ENCODE data around the gene AGAP1.

AGAP1 gene

DNA sequence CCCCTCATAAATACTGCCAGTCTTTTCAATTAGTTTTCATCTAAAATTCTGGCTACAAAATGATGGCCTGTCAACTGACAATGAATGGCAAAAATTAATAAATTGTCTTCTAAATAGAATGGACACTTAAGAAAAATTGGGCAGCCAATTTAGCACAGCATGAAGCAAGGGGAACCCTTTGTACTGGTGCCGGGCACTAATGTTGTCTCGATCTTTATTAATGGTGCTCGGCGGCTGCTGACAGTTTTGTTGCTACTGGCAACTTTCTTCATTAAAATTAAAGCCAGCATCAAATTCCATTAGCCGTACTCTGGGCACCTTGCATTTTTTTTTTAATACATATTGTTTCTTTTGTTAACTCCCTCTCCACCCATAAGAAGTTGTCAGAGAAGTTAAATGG, 365.0 kb downstream of the AGAP1 start:
- DNase-seq (ENCODE audit: insufficient read length) = no peak
- TF ChIP-seq POLR2A (IDR thresholded peaks at IDR 0.05; ENCODE audit: low read depth, low read length) (no peak), TAF1 (IDR thresholded peaks at IDR 0.05; ENCODE audit: borderline replicate concordance, low read depth, low read length) (no peak)
- FAIRE-seq = no peak

DNA sequence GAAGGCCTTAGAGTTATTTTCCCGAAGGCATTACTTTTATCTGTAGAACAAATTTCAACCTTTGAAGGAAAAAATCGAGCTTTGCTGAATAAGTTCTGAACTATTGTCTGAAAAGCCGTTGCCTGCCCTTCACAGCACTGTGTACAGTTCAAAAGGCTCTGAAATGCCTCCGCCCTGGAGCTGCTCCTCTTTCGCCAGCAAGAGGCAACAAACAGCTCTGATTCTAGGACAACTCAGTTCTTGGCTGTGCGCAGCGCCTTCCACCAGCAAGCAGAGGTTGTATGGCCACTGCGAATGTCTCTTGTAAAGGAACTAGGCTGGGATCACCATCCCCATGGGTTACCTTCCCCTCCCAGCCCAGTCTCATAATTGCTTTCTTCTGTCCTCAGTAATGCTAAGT, 365.8 kb downstream of the AGAP1 start:
- FAIRE-seq (no peak), DNase-seq (ENCODE audit: insufficient read length) (no peak)
- TF ChIP-seq POLR2AphosphoS5 (IDR thresholded peaks at IDR 0.05; ENCODE audit: low read depth, low read length) (no peak), POLR2A (IDR thresholded peaks at IDR 0.05; ENCODE audit: low read depth, low read length) (no peak), TAF1 (IDR thresholded peaks at IDR 0.05; ENCODE audit: borderline replicate concordance, low read depth, low read length) (no peak)

DNA sequence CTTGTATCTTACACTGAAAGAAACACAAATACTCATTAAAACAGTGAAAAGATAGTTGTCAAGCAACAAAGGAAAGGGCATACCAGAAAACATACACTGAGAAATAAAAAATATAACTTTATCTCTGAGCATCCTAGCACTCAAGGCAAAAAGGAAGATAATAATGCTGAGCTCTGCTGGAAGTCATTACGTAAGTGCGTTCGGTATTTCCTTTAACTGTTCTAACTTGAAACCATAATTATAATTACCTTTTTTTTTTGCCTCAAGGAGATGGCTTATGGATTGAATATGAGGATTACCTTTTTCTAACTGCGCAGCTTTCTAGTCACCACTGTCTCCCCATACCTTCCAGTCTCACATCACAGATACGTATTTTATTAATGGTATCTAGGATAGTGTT, 366.3 kb downstream of the AGAP1 start:
- DNase-seq (ENCODE audit: insufficient read length) = no peak
- no peak for FAIRE-seq
- TF ChIP-seq TAF1 (IDR thresholded peaks at IDR 0.05; ENCODE audit: borderline replicate concordance, low read depth, low read length) (no peak), POLR2A (IDR thresholded peaks at IDR 0.05; ENCODE audit: low read depth, low read length) (no peak), POLR2AphosphoS5 (IDR thresholded peaks at IDR 0.05; ENCODE audit: low read depth, low read length) (no peak)

DNA sequence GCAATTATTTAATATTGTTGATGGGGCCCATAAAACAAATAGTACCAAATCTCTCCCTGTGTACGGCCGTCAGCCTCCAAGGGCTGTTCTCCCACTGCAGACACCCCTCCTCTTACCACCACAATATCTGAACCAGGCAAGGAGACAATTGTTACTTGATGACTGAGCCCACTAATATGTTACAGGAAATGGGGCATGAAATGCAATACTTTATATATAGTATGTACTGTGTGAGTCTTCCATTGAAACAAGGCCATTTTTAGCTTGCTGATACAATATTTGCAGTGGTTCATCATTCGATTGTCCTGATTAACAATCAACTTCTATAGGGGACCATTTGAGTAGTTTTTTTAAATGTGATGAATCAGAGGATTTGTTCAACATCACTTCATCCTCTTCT, 367.0 kb downstream of the AGAP1 start:
- TF ChIP-seq TAF1 (IDR thresholded peaks at IDR 0.05; ENCODE audit: borderline replicate concordance, low read depth, low read length) = no peak
- no peak for TF ChIP-seq POLR2AphosphoS5 (IDR thresholded peaks at IDR 0.05; ENCODE audit: low read depth, low read length)
- no peak for TF ChIP-seq POLR2A (IDR thresholded peaks at IDR 0.05; ENCODE audit: low read depth, low read length)
- FAIRE-seq = no peak
- no peak for DNase-seq (ENCODE audit: insufficient read length)

DNA sequence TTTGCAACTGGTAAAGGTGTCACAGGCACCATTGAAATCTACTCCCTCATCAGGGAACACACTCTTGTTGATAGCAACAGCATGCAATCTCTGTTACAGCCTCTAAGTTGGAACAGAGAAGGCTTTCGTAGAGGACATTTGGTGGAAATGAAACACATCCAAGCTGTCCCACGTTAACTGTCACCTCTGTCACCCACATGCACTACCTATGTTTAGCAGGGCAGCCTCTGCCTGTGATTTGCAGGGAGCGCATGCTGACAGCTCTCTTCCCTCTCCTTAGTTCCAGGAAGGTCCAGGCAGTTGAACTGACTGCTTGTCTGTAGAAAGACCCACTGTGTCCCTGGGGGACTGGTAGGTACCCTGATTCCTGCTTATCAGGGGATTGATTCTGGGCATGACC, 367.5 kb downstream of the AGAP1 start:
- TF ChIP-seq POLR2A (IDR thresholded peaks at IDR 0.05; ENCODE audit: low read depth, low read length) (no peak), TAF1 (IDR thresholded peaks at IDR 0.05; ENCODE audit: borderline replicate concordance, low read depth, low read length) (no peak), POLR2AphosphoS5 (IDR thresholded peaks at IDR 0.05; ENCODE audit: low read depth, low read length) (no peak)
- DNase-seq (ENCODE audit: insufficient read length) (no peak), FAIRE-seq (no peak)

DNA sequence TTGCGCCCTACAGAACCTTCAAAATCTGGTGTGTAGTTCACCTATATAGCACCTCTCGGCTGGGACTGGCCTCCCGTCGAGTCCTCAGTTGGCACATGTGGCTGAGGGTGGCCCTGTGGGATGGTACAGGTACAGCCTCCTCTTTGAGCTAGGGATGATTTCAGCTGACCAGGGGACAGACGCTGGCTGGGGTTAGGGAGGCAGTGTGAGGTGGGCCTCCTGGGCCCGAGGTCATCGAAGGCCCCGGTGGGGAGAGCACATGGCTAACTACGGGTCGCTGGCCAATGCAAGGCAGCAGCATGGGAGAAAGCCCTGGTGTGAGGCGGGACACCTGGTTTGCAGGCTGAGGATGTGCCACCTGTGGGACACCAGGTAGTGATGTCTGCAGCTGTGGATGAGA, 369.6 kb downstream of the AGAP1 start:
- no peak for TF ChIP-seq POLR2AphosphoS5 (IDR thresholded peaks at IDR 0.05; ENCODE audit: low read depth, low read length)
- TF ChIP-seq POLR2A (IDR thresholded peaks at IDR 0.05; ENCODE audit: low read depth, low read length) = no peak
- TF ChIP-seq TAF1 (IDR thresholded peaks at IDR 0.05; ENCODE audit: borderline replicate concordance, low read depth, low read length) = no peak
- no peak for DNase-seq (ENCODE audit: insufficient read length)
- FAIRE-seq = no peak

DNA sequence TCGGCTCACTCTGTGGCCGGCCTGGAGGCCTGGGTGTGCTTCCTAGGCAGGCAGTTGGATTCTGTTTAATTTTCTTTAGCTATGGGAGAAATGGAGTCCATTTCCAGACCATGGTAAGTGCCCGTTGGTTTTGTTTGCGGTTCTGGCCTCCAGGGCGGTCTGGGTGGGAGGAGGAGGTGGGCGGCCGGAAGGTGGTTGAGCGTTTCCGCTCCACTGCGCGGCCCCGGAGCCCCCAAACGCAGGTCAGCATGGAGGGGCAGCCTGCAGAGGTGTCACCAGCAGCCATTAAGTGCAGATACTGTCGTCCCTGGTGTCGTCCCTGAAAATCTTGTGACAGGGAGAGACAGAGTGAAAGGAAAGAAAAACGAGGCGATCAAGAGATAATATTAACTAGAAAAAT, 370.5 kb downstream of the AGAP1 start:
- no peak for DNase-seq (ENCODE audit: insufficient read length)
- FAIRE-seq = no peak
- TF ChIP-seq POLR2A (IDR thresholded peaks at IDR 0.05; ENCODE audit: low read depth, low read length) = no peak
- TF ChIP-seq POLR2AphosphoS5 (IDR thresholded peaks at IDR 0.05; ENCODE audit: low read depth, low read length) = no peak
- no peak for TF ChIP-seq TAF1 (IDR thresholded peaks at IDR 0.05; ENCODE audit: borderline replicate concordance, low read depth, low read length)

DNA sequence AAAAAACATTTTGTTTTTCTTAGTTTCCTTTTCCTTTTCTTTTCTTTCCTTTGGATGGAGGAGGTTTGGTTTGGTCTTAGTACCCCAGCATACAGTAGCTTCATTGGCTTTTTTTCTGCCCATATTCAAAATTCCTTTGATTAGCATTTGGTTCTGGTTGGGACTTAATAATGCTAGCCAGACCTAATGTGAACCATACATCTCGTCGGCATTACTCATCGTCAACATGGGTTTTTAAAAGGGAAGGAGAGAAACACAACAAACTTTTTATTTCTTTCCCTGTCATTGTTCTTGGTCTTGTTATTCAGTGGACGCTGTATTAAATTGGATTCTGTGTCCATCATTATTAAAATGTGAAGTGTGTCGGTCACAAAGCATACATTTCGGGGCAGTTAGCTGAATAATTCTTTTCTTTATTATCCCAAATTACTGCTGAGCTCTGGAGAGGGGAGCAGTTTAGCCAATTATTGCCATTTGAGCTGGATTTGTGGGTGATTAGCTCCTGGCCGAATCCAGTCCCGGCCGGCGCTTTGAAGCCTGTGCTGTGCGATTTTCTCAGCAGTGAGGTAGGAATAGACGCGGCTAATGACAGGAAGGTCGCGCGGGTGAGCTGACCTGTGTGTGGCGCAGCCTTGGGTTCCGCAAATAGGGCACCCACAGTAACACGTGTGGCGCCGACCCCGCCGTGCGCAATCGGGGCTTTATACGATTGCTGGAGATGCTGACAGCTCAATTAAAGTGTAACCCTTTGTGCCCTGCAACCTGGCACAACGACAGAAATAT, 371.1 kb downstream of the AGAP1 start:
- no peak for TF ChIP-seq TAF1 (IDR thresholded peaks at IDR 0.05; ENCODE audit: borderline replicate concordance, low read depth, low read length)
- no peak for TF ChIP-seq POLR2AphosphoS5 (IDR thresholded peaks at IDR 0.05; ENCODE audit: low read depth, low read length)
- TF ChIP-seq POLR2A (IDR thresholded peaks at IDR 0.05; ENCODE audit: low read depth, low read length) = no peak
- DNase-seq (ENCODE audit: insufficient read length) (no peak), FAIRE-seq (no peak)

DNA sequence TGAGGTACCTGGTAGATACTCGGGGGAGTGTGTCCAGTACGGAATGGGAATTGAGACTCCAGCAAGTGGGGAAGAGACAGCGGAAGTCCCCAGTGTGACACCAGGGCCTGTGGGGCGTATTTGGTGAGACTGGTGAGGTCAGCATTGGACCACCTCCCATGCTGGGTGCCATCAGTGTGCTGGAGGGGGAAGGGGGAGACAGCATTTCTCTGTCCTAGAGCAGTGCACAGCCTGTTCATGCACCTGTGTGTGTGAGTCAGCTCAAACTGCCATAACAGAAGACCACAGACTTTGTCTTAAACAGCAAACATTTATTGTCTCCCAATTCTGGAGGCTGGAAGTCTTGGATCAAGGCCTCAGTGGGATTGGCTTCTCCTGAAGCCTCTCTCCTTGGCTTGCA, 372.5 kb downstream of the AGAP1 start:
- no peak for FAIRE-seq
- no peak for DNase-seq (ENCODE audit: insufficient read length)
- no peak for TF ChIP-seq POLR2A (IDR thresholded peaks at IDR 0.05; ENCODE audit: low read depth, low read length)
- no peak for TF ChIP-seq POLR2AphosphoS5 (IDR thresholded peaks at IDR 0.05; ENCODE audit: low read depth, low read length)
- TF ChIP-seq TAF1 (IDR thresholded peaks at IDR 0.05; ENCODE audit: borderline replicate concordance, low read depth, low read length) = no peak

DNA sequence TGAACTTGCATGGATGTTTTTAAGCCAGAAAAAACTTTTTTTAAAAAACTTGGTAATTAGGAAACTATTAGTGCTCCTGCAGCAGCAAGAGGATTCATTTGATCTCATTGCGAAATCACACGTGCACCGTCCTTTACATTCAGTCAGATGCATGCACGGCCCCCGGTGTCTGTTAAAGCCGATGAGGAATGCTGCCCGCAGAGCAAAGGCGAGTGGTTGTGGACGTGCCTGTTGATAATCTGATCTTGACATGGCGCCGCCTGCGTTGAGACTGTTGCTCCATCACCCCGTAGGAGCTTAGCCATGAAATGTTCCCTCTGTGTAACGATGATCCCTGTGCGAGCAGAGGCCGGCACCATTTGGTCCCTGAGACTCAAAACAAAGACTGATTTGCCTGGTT, 374.4 kb downstream of the AGAP1 start:
- no peak for FAIRE-seq
- no peak for DNase-seq (ENCODE audit: insufficient read length)

DNA sequence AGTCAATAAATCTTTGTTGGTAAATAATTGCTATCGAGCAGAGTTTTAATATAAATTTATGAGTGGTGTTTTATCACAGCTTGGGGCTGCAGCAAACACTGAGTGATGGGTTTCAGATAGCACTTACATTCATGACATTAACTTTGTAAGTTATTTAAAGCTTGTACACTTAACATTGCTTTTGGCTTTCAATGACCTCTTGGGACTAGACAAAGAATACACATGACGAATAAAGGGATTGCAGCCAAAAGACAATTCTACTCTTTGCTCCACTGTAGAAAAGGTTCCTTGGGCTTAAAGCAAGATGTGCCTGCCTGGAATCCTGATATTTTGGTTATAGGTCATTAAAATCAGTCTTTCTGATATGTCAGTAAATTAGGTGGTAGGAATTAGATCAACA, 374.8 kb downstream of the AGAP1 start:
- TF ChIP-seq TAF1 (IDR thresholded peaks at IDR 0.05; ENCODE audit: borderline replicate concordance, low read depth, low read length) = no peak
- no peak for TF ChIP-seq POLR2AphosphoS5 (IDR thresholded peaks at IDR 0.05; ENCODE audit: low read depth, low read length)
- TF ChIP-seq POLR2A (IDR thresholded peaks at IDR 0.05; ENCODE audit: low read depth, low read length) = no peak
- FAIRE-seq (no peak), DNase-seq (ENCODE audit: insufficient read length) (no peak)

More for the DNA sequence above, 374.4 kb downstream of the AGAP1 start:
- TF ChIP-seq POLR2AphosphoS5 (IDR thresholded peaks at IDR 0.05; ENCODE audit: low read depth, low read length) (no peak), POLR2A (IDR thresholded peaks at IDR 0.05; ENCODE audit: low read depth, low read length) (no peak), TAF1 (IDR thresholded peaks at IDR 0.05; ENCODE audit: borderline replicate concordance, low read depth, low read length) (no peak)

DNA sequence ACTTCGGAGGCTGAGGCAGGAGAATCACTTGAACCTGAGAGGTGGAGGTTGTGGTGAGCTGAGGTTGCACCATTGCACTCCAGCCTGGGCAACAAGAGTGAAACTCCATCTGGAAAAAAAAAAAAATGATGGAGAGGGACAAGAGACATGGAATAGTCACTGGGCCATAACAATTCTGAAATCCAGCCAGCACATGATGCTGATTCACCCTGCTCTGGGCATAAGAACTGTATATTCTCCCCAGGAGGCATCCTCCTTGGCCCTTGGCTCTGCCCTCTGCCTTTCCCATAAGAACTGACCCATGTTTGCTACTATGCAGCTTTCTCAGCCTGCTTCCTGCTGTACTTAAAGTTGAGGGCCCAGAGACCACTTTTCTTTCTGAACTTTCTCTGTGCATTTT, 376.7 kb downstream of the AGAP1 start:
- DNase-seq (ENCODE audit: insufficient read length) (no peak), FAIRE-seq (no peak)
- TF ChIP-seq TAF1 (IDR thresholded peaks at IDR 0.05; ENCODE audit: borderline replicate concordance, low read depth, low read length) = no peak
- TF ChIP-seq POLR2AphosphoS5 (IDR thresholded peaks at IDR 0.05; ENCODE audit: low read depth, low read length) = no peak
- TF ChIP-seq POLR2A (IDR thresholded peaks at IDR 0.05; ENCODE audit: low read depth, low read length) = no peak

Data from GM12892 (cell line).